Chondrocyte (in vitro differentiated cells): Measurements from ENCODE around the gene PDIA6. TPM values are rescaled to one million over a fixed set of nuclear protein-coding genes. Genes with fewer than 3 reads are reported as not detected.
"Not testable (repeated sequence)": the region's sequence is repeated elsewhere in the genome, so short reads cannot be mapped to it uniquely, and the experiment has no call there.

Experiments used
- DNase-seq: peaks from one replicate; pipeline ENCODE4 v3.0.0; 2021; ENCODE audit warnings: mixed read lengths, low spot score
- H3K27ac Mint-ChIP-seq: one replicate; pipeline ENCODE4 v1.8.0; 2021; ENCODE audit warnings: mild to moderate bottlenecking, moderate library complexity, mixed read lengths; ENCODE audit not compliant: unreplicated experiment
- H3K27me3 Mint-ChIP-seq: 2 replicates; pipeline ENCODE4 v1.8.0; 2021; ENCODE audit warnings: low read depth, mixed read lengths
- H3K36me3 Mint-ChIP-seq: 2 replicates; pipeline ENCODE4 v1.8.0; 2021; ENCODE audit warnings: low read depth, mixed read lengths
- H3K4me1 Mint-ChIP-seq: 2 replicates; pipeline ENCODE4 v1.8.0; 2021; ENCODE audit warnings: low read depth, mild to moderate bottlenecking, mixed read lengths
- H3K4me3 Mint-ChIP-seq: one replicate; pipeline ENCODE4 v1.8.0; 2021; ENCODE audit warnings: mild to moderate bottlenecking, moderate library complexity, mixed read lengths; ENCODE audit not compliant: unreplicated experiment
- H3K9me3 Mint-ChIP-seq: 2 replicates; pipeline ENCODE4 v1.8.0; 2021; ENCODE audit warnings: low read depth, mixed read lengths
- CTCF ChIP-seq: fragments of 200-600 bp; sonication (generic); IDR thresholded peaks from 2 replicates; pipeline ENCODE4 v1.5.0; 2021; ENCODE audit warnings: antibody characterized with exemption, mild to moderate bottlenecking, moderate library complexity
- total RNA-seq: library from RNA; stranded (reverse); gene quantifications from 3 replicates; pipeline ENCODE4 v1.2.1, GENCODE V29; 2021

The PDIA6 gene
- total RNA-seq, 1 donor from 2014 or later, result 198 TPM

- no peak overlapping the region for H3K4me3 Mint-ChIP-seq
Observed at GRCh38 chr2:10783421-10783820, 29.2 kb downstream of the PDIA6 start.

GRCh38 chr2:10781746-10782145, 30.8 kb downstream of the PDIA6 start:
- Mint-ChIP-seq H3K27ac (no peak overlapping the region), H3K4me3 (no peak overlapping the region), H3K36me3 (peaks cover 33% of the 10 kb centered on the region), H3K4me1 (peaks cover 17% of the 10 kb centered on the region), H3K9me3 (no peaks in the 10 kb centered on the region), H3K27me3 (no peaks in the 10 kb centered on the region)
- DNase-seq, result no peak
- no peak for TF ChIP-seq CTCF

More at GRCh38 chr2:10783421-10783820, 29.2 kb downstream of the PDIA6 start:
- Mint-ChIP-seq H3K4me1 (peaks cover 17% of the 10 kb centered on the region), H3K36me3 (peaks cover 45% of the 10 kb centered on the region), H3K27me3 (no peaks in the 10 kb centered on the region), H3K27ac (peak overlapping the region; percentile 74), H3K9me3 (no peaks in the 10 kb centered on the region)
- DNase-seq, result no peak
- TF ChIP-seq CTCF, result no peak

GRCh38 chr2:10780821-10781220, 31.8 kb downstream of the PDIA6 start:
- not testable (repeated sequence) for H3K27me3 Mint-ChIP-seq, H3K27ac Mint-ChIP-seq, DNase-seq, H3K9me3 Mint-ChIP-seq, H3K4me3 Mint-ChIP-seq
- H3K36me3 Mint-ChIP-seq, result peaks cover 26% of the 10 kb centered on the region
- peaks cover 17% of the 10 kb centered on the region for H3K4me1 Mint-ChIP-seq

GRCh38 chr2:10780491-10780820, 32.1 kb downstream of the PDIA6 start:
- peaks cover 17% of the 10 kb centered on the region for H3K4me1 Mint-ChIP-seq
- TF ChIP-seq CTCF, result no peak
- no peak overlapping the region for H3K4me3 Mint-ChIP-seq
- H3K9me3 Mint-ChIP-seq, result no peaks in the 10 kb centered on the region
- H3K36me3 Mint-ChIP-seq, result peaks cover 26% of the 10 kb centered on the region
- no peak for DNase-seq
- no peak overlapping the region for H3K27ac Mint-ChIP-seq
- no peaks in the 10 kb centered on the region for H3K27me3 Mint-ChIP-seq

- Mint-ChIP-seq H3K27ac (no peak overlapping the region), H3K36me3 (peaks cover 21% of the 10 kb centered on the region), H3K4me3 (no peak overlapping the region), H3K9me3 (no peaks in the 10 kb centered on the region), H3K27me3 (no peaks in the 10 kb centered on the region), H3K4me1 (peaks cover 17% of the 10 kb centered on the region)
- no peak for TF ChIP-seq CTCF
- no peak for DNase-seq
Observed at GRCh38 chr2:10779776-10780490, 32.7 kb downstream of the PDIA6 start.

GRCh38 chr2:10778724-10779115, 33.9 kb downstream of the PDIA6 start:
- no peak for DNase-seq

More at GRCh38 chr2:10778724-10779115, 33.9 kb downstream of the PDIA6 start:
- no peaks in the 10 kb centered on the region for H3K27me3 Mint-ChIP-seq
- H3K4me1 Mint-ChIP-seq, result peaks cover 11% of the 10 kb centered on the region
- no peak for TF ChIP-seq CTCF
- H3K9me3 Mint-ChIP-seq, result no peaks in the 10 kb centered on the region
- H3K36me3 Mint-ChIP-seq, result peaks cover 13% of the 10 kb centered on the region
- H3K27ac Mint-ChIP-seq, result no peak overlapping the region
- no peak overlapping the region for H3K4me3 Mint-ChIP-seq
